Transverse colon (tissue), 4 donors: Measurements from ENCODE around the gene RMND1.

Experiments used
- CTCF ChIP-seq, 5 experiments: fragments of 200-600 bp in 3 of 5; fragments of 450-650 bp in 2 of 5; sonication (generic) in 3 of 5; IDR thresholded peaks; 1 replicate in 2 of 5; 2 replicates in 3 of 5; pipeline ENCODE4 v1.5.1; 2016 to 2017; ENCODE audit warnings: antibody characterized with exemption in 5 of 5, inconsistent platforms in 3 of 5, mild to moderate bottlenecking in 2 of 5, moderate library complexity in 1 of 5
- POLR2A ChIP-seq: fragments of 450-650 bp; IDR thresholded peaks from one replicate; pipeline ENCODE4 v1.6.1; 2016; ENCODE audit warnings: antibody characterized with exemption, mild to moderate bottlenecking, moderate library complexity
- POLR2AphosphoS5 ChIP-seq, 3 donors: sonication (generic); formaldehyde crosslinking; IDR thresholded peaks; one replicate each; pipeline ENCODE4 v1.6.1; 2016; ENCODE audit warnings: antibody characterized with exemption in 3 of 3

- TF ChIP-seq POLR2AphosphoS5 (IDR thresholded peaks at IDR 0.05) (no peak), CTCF (IDR thresholded peaks at IDR 0.05) (no peak), POLR2A (no peak)
These were observed 14.5 kb downstream of the RMND1 start for GRCh38 chr6:151437401-151437800.
